Small intestine (tissue), 7 donors: ENCODE results near the gene BRINP1. TPM values are rescaled to one million over a fixed set of nuclear protein-coding genes. Genes with fewer than 3 reads are reported as not detected.

ENCODE experiments used
- DNase-seq, 2 donors: peaks; one replicate each; pipeline versions ENCODE4 v3.0.0 to v3.0.0-alpha.2; 2013
- FAIRE-seq: peaks from 2 replicates; lab custom pipeline; 2012; peaks lifted over from hg19 to GRCh38; lab: Jason Lieb, UNC
- H3K27ac ChIP-seq, 3 donors: one replicate each; pipeline ENCODE4 v1.5.1; 2013; ENCODE audit warnings: low read length in 2 of 3, mild to moderate bottlenecking in 2 of 3, control low read depth in 1 of 3, inconsistent platforms in 1 of 3, low read depth in 1 of 3, moderate library complexity in 1 of 3
- H3K27me3 ChIP-seq, 3 donors: one replicate each; pipeline ENCODE4 v1.6.1; 2013; ENCODE audit warnings: low read length in 3 of 3, inconsistent platforms in 1 of 3; ENCODE audit not compliant: control insufficient read depth in 3 of 3, insufficient read depth in 3 of 3
- H3K36me3 ChIP-seq, 3 donors: one replicate each; pipeline ENCODE4 v1.6.1; 2013; ENCODE audit warnings: low read length in 3 of 3, inconsistent platforms in 1 of 3, low read depth in 1 of 3, mild to moderate bottlenecking in 1 of 3, moderate library complexity in 1 of 3; ENCODE audit not compliant: control insufficient read depth in 3 of 3, insufficient read depth in 2 of 3
- H3K4me1 ChIP-seq, 3 donors: one replicate each; pipeline ENCODE4 v1.6.1; 2013; ENCODE audit warnings: low read length in 2 of 3, inconsistent platforms in 1 of 3, low read depth in 1 of 3, mild to moderate bottlenecking in 1 of 3, moderate library complexity in 1 of 3; ENCODE audit not compliant: control insufficient read depth in 3 of 3, insufficient read depth in 2 of 3
- H3K4me3 ChIP-seq, 3 donors: one replicate each; pipeline ENCODE4 v1.5.1; 2013; ENCODE audit warnings: low read length in 3 of 3, control low read depth in 1 of 3, inconsistent platforms in 1 of 3, low read depth in 1 of 3, mild to moderate bottlenecking in 1 of 3, moderate library complexity in 1 of 3
- H3K9me3 ChIP-seq, 2 donors: one replicate each; pipeline ENCODE4 v1.6.1; 2013; ENCODE audit warnings: low read depth in 1 of 2, low read length in 1 of 2; ENCODE audit not compliant: control insufficient read depth in 2 of 2, insufficient read depth in 1 of 2
- WGBS, 3 donors: extraction: QIAGEN DNeasy Blood & Tissue Kit; methylation state at CpG; one replicate each; pipeline ENCODE4 v1.1.7; 2013; 5-methylcytosine and 5-hydroxymethylcytosine counted together
- polyA plus RNA-seq, 4 donors: library from polyadenylated mRNA; stranded (reverse) in 3 of 4; unstranded in 1 of 4; fragments of 200-250 nt in 3 of 4; fragments of 120-200 nt in 1 of 4; gene quantifications; one replicate each; pipeline versions ENCODE4 v1.2.1 to v1.2.3, GENCODE V29; 2013
- donor health status: healthy with polysubstance abuse.
- donor health status: control.
- donor health status: control.
- donor health status: Bipolar disorder and iron deficiency.
- donor health status: healthy.

BRINP1 gene
- polyA plus RNA-seq, 4 donors = 0.19 to 2.3 TPM; not detected in 2

GRCh38 chr9:119298076-119298853 lies 71.0 kb downstream of the BRINP1 start:
- Histone ChIP-seq H3K9me3 (no peaks in the 10 kb centered on the region), H3K27me3 (no peaks in the 10 kb centered on the region), H3K27ac (no peak overlapping the region), H3K36me3 (no peaks in the 10 kb centered on the region), H3K4me1 (no peaks in the 10 kb centered on the region), H3K4me3 (no peak overlapping the region)
- WGBS, 3 donors = 45 to 48% (median 47%) methylated on average over 3 of the region's 3 CpGs
- FAIRE-seq (no peak), DNase-seq (no peak)

- H3K4me1 ChIP-seq = no peaks in the 10 kb centered on the region
- H3K4me3 ChIP-seq = no peak overlapping the region
- H3K27ac ChIP-seq = no peak overlapping the region
- no peaks in the 10 kb centered on the region for H3K36me3 ChIP-seq
- FAIRE-seq = no peak
- DNase-seq = no peak
- 23 to 32% (median 27%) methylated on average over 1 of the region's 1 CpG for WGBS, 3 donors
- H3K9me3 ChIP-seq = no peaks in the 10 kb centered on the region
- no peaks in the 10 kb centered on the region for H3K27me3 ChIP-seq
Measured at GRCh38 chr9:119291554-119291953, 77.7 kb downstream of the BRINP1 start.

- 2 to 27% (median 17%) methylated on average over 3 of the region's 3 CpGs for WGBS, 3 donors
- Histone ChIP-seq H3K4me1 (no peaks in the 10 kb centered on the region), H3K27ac (no peak overlapping the region), H3K27me3 (no peaks in the 10 kb centered on the region), H3K36me3 (no peaks in the 10 kb centered on the region), H3K4me3 (no peak overlapping the region), H3K9me3 (no peaks in the 10 kb centered on the region)
- FAIRE-seq (no peak), DNase-seq (peak; percentile 45 to 52)
Measured at GRCh38 chr9:119289740-119290433, 79.3 kb downstream of the BRINP1 start.

- FAIRE-seq = no peak
- H3K27ac ChIP-seq = no peak overlapping the region
- no peaks in the 10 kb centered on the region for H3K9me3 ChIP-seq
- H3K36me3 ChIP-seq = no peaks in the 10 kb centered on the region
- WGBS, 3 donors = 68 to 73% (median 68%) methylated on average over 12 of the region's 12 CpGs
- H3K4me3 ChIP-seq = no peak overlapping the region
- peaks cover 0 to 6% (median 0%) of the 10 kb centered on the region in 3 donors for H3K27me3 ChIP-seq
- no peak for DNase-seq
- H3K4me1 ChIP-seq = no peaks in the 10 kb centered on the region
Measured at GRCh38 chr9:119284587-119285337, 84.5 kb downstream of the BRINP1 start.

GRCh38 chr9:119284118-119284517 lies 85.1 kb downstream of the BRINP1 start:
- H3K9me3 ChIP-seq = no peaks in the 10 kb centered on the region
- FAIRE-seq (no peak), DNase-seq (no peak)
- H3K4me3 ChIP-seq = no peak overlapping the region
- H3K4me1 ChIP-seq = no peaks in the 10 kb centered on the region
- peaks cover 0 to 6% (median 0%) of the 10 kb centered on the region in 3 donors for H3K27me3 ChIP-seq
- WGBS, 3 donors = 58 to 65% (median 64%) methylated on average over 4 of the region's 4 CpGs
- no peak overlapping the region for H3K27ac ChIP-seq
- no peaks in the 10 kb centered on the region for H3K36me3 ChIP-seq

GRCh38 chr9:119283078-119283794 lies 86.0 kb downstream of the BRINP1 start:
- WGBS, 3 donors = 41 to 50% (median 43%) methylated on average over 18 of the region's 18 CpGs
- peaks cover 0 to 6% (median 0%) of the 10 kb centered on the region in 3 donors for H3K27me3 ChIP-seq
- H3K4me3 ChIP-seq = no peak overlapping the region
- no peaks in the 10 kb centered on the region for H3K4me1 ChIP-seq
- no peaks in the 10 kb centered on the region for H3K9me3 ChIP-seq
- no peak for DNase-seq
- no peak overlapping the region for H3K27ac ChIP-seq
- no peak for FAIRE-seq
- H3K36me3 ChIP-seq = no peaks in the 10 kb centered on the region

GRCh38 chr9:119282476-119283077 lies 86.7 kb downstream of the BRINP1 start:
- DNase-seq (no peak), FAIRE-seq (no peak)
- no peaks in the 10 kb centered on the region for H3K4me1 ChIP-seq
- no peaks in the 10 kb centered on the region for H3K9me3 ChIP-seq
- no peak overlapping the region for H3K4me3 ChIP-seq
- 24 to 25% (median 25%) methylated on average over 6 of the region's 6 CpGs for WGBS, 3 donors
- no peaks in the 10 kb centered on the region for H3K36me3 ChIP-seq
- no peak overlapping the region for H3K27ac ChIP-seq
- H3K27me3 ChIP-seq = peaks cover 0 to 6% (median 0%) of the 10 kb centered on the region in 3 donors
